HepG2 (cell line): Measurements from ENCODE around the gene FAM229B. TPM values are rescaled to one million over a fixed set of nuclear protein-coding genes. Genes with fewer than 3 reads are reported as not detected.

Source experiments
- ATAD3A ChIP-seq: sonication (generic); formaldehyde crosslinking; IDR thresholded peaks from 2 replicates; pipeline ENCODE4 v1.4.0; 2020; ENCODE audit warnings: missing genetic modification reagents
- CBX5 ChIP-seq: sonication (generic); formaldehyde crosslinking; IDR thresholded peaks from 2 replicates; pipeline ENCODE4 v1.4.0; 2020; ENCODE audit warnings: missing genetic modification reagents, borderline replicate concordance
- CREM ChIP-seq, 2 experiments: sonication (generic) in 1 of 2; formaldehyde crosslinking in 1 of 2; IDR thresholded peaks; 2 replicates each; pipeline versions ENCODE4 v1.4.0 to v1.6.1; 2016 to 2020; ENCODE audit warnings: antibody characterized with exemption in 1 of 2, mild to moderate bottlenecking in 1 of 2, missing genetic modification reagents in 1 of 2
- E2F1 ChIP-seq: sonication (generic); formaldehyde crosslinking; IDR thresholded peaks from 2 replicates; pipeline ENCODE4 v1.5.0; 2020; ENCODE audit warnings: missing genetic modification reagents
- FOXC1 ChIP-seq: sonication (generic); formaldehyde crosslinking; IDR thresholded peaks from 2 replicates; pipeline ENCODE4 v1.8.0; 2022; ENCODE audit warnings: mild to moderate bottlenecking, missing genetic modification reagents, borderline replicate concordance
- HOMEZ ChIP-seq: IDR thresholded peaks from 2 replicates; pipeline ENCODE4 v1.6.1; 2016; ENCODE audit warnings: low read depth
- IKZF4 ChIP-seq: sonication (generic); formaldehyde crosslinking; IDR thresholded peaks from 2 replicates; pipeline ENCODE4 v1.5.1; 2020; ENCODE audit warnings: borderline replicate concordance, mild to moderate bottlenecking, low read depth, missing genetic modification reagents; ENCODE audit errors: not compliant biosample characterization
- KLF13 ChIP-seq: sonication (generic); formaldehyde crosslinking; IDR thresholded peaks from 2 replicates; pipeline ENCODE4 v1.4.0; 2020; ENCODE audit warnings: mild to moderate bottlenecking, missing genetic modification reagents
- MBNL3 ChIP-seq: fragments of 250-450 bp; sonication (Bioruptor Pico); conservative IDR thresholded peaks from 2 replicates; pipeline ENCODE4 v1.8.0; 2022; ENCODE audit warnings: mild to moderate bottlenecking, inconsistent platforms
- MED13 ChIP-seq: sonication (generic); formaldehyde crosslinking; IDR thresholded peaks from 2 replicates; pipeline ENCODE4 v1.5.0; 2020; ENCODE audit warnings: missing genetic modification reagents
- NBN ChIP-seq: fragments of 450-650 bp; conservative IDR thresholded peaks from 2 replicates; pipeline ENCODE4 v1.6.1; 2017
- NFE2 ChIP-seq: sonication (generic); formaldehyde crosslinking; IDR thresholded peaks from 2 replicates; pipeline ENCODE4 v1.4.0; 2020; ENCODE audit warnings: missing genetic modification reagents
- NFE2L1 ChIP-seq: sonication (generic); formaldehyde crosslinking; IDR thresholded peaks from 2 replicates; pipeline ENCODE4 v1.4.0; 2020; ENCODE audit warnings: missing genetic modification reagents, mild to moderate bottlenecking, borderline replicate concordance
- NR2F2 ChIP-seq: IDR thresholded peaks from 2 replicates; pipeline ENCODE4 v1.6.1; 2012; ENCODE audit warnings: low read depth, inconsistent platforms, borderline replicate concordance
- NR3C1 ChIP-seq: sonication (generic); formaldehyde crosslinking; IDR thresholded peaks from 2 replicates; pipeline ENCODE4 v1.4.0; 2020; ENCODE audit warnings: missing genetic modification reagents
- PAX8 ChIP-seq: sonication (generic); formaldehyde crosslinking; IDR thresholded peaks from 2 replicates; pipeline ENCODE4 v1.8.0; 2022; ENCODE audit warnings: mild to moderate bottlenecking, missing genetic modification reagents, borderline replicate concordance
- PLSCR1 ChIP-seq: sonication (generic); formaldehyde crosslinking; IDR thresholded peaks from 2 replicates; pipeline ENCODE4 v1.5.0; 2020; ENCODE audit warnings: missing genetic modification reagents, mild to moderate bottlenecking, borderline replicate concordance
- POLR2AphosphoS5 ChIP-seq: IDR thresholded peaks from 2 replicates; pipeline ENCODE4 v1.6.1; 2012; ENCODE audit warnings: low read depth, low read length
- RXRB ChIP-seq: IDR thresholded peaks from 2 replicates; pipeline ENCODE4 v1.6.1; 2016; ENCODE audit warnings: borderline replicate concordance, missing genetic modification reagents, missing compliant biosample characterization
- SMAD1 ChIP-seq: sonication (generic); formaldehyde crosslinking; IDR thresholded peaks from 2 replicates; pipeline ENCODE4 v1.4.0; 2020; ENCODE audit warnings: missing genetic modification reagents, low read depth, mild to moderate bottlenecking, borderline replicate concordance
- TBX2 ChIP-seq: sonication (generic); formaldehyde crosslinking; IDR thresholded peaks from 2 replicates; pipeline ENCODE4 v1.5.0; 2020; ENCODE audit warnings: missing genetic modification reagents, mild to moderate bottlenecking, borderline replicate concordance
- TOPORS ChIP-seq: sonication (generic); formaldehyde crosslinking; IDR thresholded peaks from 2 replicates; pipeline ENCODE4 v1.8.0; 2023; ENCODE audit warnings: mild to moderate bottlenecking, missing genetic modification reagents
- ZNF205 ChIP-seq: IDR thresholded peaks from 2 replicates; pipeline ENCODE4 v1.6.1; 2018; ENCODE audit warnings: missing biosample characterization, missing genetic modification reagents
- ZNF253 ChIP-seq: sonication (generic); formaldehyde crosslinking; IDR thresholded peaks from 2 replicates; pipeline ENCODE4 v1.8.0; 2022; ENCODE audit warnings: mild to moderate bottlenecking, missing genetic modification reagents, borderline replicate concordance
- ZNF282 ChIP-seq: fragments of 450-650 bp; IDR thresholded peaks from 2 replicates; pipeline ENCODE4 v1.6.1; 2018; ENCODE audit not compliant: partially characterized antibody
- ZNF768 ChIP-seq: sonication (generic); formaldehyde crosslinking; IDR thresholded peaks from 2 replicates; pipeline ENCODE4 v1.4.0; 2020; ENCODE audit warnings: missing genetic modification reagents
- polyA plus RNA-seq, 8 experiments: library from polyadenylated mRNA; depleted of rRNA in 3 of 8; stranded (reverse) in 7 of 8; unstranded in 1 of 8; fragments of >200 nt; fragmentation: Illumina TruSeq in 4 of 8; extraction: Trizol in 4 of 8; gene quantifications; 2 replicates each; pipeline versions ENCODE4 v1.2.1 to v1.2.3, GENCODE V29; 2011 to 2016; ENCODE audit warnings: low read depth in 4 of 8, missing spikeins in 1 of 8, mixed read lengths in 1 of 8; ENCODE audit not compliant: insufficient read depth in 1 of 8
- total RNA-seq, 5 experiments: library from RNA; depleted of rRNA; stranded (reverse); fragments of >200 nt; fragmentation: Illumina TruSeq; extraction: Trizol; gene quantifications; 2 replicates each; pipeline ENCODE4 v1.2.3, GENCODE V29; 2016; ENCODE audit warnings: low read depth in 1 of 5

The FAM229B gene
- total and polyA plus RNA-seq, 2 of the 13 experiments (the other 11 are each of a cell fraction or from before 2014, with no cell fraction given), result 11.3 to 19.5 TPM

- TF ChIP-seq PAX8 (CRISPR knock-in tag), result no peak
- TF ChIP-seq PLSCR1 (CRISPR knock-in tag), result no peak
- no peak for TF ChIP-seq E2F1
- no peak for TF ChIP-seq NR3C1 (CRISPR knock-in tag)
- no peak for TF ChIP-seq RXRB
- TF ChIP-seq POLR2AphosphoS5, result no peak
- no peak for TF ChIP-seq NR2F2
- TF ChIP-seq MBNL3 (CRISPR knock-in tag), result no peak
- peak; percentile 26; the same call in 1 of the 2 replicates for TF ChIP-seq ZNF768 (CRISPR knock-in tag)
- no peak for TF ChIP-seq ATAD3A (CRISPR knock-in tag)
- no peak for TF ChIP-seq FOXC1 (CRISPR knock-in tag)
- TF ChIP-seq CREM (IDR thresholded peaks at IDR 0.05), result no peak
- TF ChIP-seq CREM (CRISPR knock-in tag; IDR thresholded peaks at IDR 0.05), result no peak
- no peak for TF ChIP-seq IKZF4 (CRISPR knock-in tag)
- no peak for TF ChIP-seq NBN
- TF ChIP-seq SMAD1 (CRISPR knock-in tag), result no peak
- no peak for TF ChIP-seq TOPORS (CRISPR knock-in tag)
- peak; percentile 54; the same call in 1 of the 2 replicates for TF ChIP-seq CBX5
- TF ChIP-seq NFE2L1, result no peak
- no peak for TF ChIP-seq MED13
- peak; percentile 28; the same call in 1 of the 2 replicates for TF ChIP-seq TBX2 (CRISPR knock-in tag)
- TF ChIP-seq KLF13 (CRISPR knock-in tag), result no peak
- no peak for TF ChIP-seq NFE2
- no peak for TF ChIP-seq ZNF253 (CRISPR knock-in tag)
- no peak for TF ChIP-seq ZNF282
- TF ChIP-seq ZNF205 (CRISPR knock-in tag), result no peak
- TF ChIP-seq HOMEZ (CRISPR knock-in tag), result no peak
Measured at GRCh38 chr6:112145080-112145573, 57.7 kb downstream of the FAM229B start (continued).
